ENCODE measurements around the gene TESK2.

Gene TESK2

DNA sequence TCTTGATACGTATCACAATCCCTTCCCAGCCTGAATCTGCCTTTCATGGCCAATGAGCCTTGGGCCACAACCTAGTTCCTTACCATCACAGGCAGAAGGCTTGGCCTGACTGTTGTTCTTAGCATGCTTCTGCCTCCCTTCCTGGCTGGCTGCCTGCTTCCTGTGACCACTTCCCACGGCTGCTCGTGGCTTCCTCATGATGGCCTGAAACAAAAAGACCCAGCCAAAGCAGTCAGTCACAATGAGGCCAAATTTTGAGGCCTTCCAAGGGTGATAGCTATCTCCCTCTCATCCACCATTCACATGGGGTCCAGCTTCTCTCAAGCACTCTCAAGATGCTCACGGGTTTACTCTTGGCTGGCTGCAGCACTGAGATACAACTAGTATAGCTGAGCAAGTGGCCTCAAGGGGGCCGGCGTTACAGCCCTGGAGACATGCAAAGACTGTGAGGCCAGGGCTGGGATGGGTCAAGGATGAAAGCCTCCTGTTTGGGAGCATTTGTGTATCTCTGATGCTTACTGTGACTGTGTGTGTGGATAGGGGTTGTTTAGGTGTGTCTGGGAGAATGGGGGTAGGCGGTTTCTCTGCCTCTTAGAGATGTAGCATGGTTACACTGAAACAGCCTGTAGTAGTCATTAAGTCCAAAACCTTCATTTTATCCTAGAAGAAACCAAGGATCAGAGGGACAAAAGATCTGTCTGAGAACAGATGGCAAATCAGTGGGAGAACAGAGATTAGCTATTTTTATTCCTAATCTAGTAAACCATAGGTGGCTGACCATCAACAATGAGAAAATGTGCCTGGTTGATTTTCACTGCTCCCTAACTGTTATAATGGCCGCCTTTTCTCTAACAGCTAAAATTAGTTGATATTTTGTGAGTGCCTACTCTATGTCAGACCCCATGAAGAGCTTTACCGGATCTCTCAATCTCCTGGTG, 156.4 kb downstream of the TESK2 start:
- DNase-seq = no peak

- DNase-seq = no peak
These were observed 158.6 kb downstream of the TESK2 start for GRCh38 chr1:45332346-45332720.

DNA sequence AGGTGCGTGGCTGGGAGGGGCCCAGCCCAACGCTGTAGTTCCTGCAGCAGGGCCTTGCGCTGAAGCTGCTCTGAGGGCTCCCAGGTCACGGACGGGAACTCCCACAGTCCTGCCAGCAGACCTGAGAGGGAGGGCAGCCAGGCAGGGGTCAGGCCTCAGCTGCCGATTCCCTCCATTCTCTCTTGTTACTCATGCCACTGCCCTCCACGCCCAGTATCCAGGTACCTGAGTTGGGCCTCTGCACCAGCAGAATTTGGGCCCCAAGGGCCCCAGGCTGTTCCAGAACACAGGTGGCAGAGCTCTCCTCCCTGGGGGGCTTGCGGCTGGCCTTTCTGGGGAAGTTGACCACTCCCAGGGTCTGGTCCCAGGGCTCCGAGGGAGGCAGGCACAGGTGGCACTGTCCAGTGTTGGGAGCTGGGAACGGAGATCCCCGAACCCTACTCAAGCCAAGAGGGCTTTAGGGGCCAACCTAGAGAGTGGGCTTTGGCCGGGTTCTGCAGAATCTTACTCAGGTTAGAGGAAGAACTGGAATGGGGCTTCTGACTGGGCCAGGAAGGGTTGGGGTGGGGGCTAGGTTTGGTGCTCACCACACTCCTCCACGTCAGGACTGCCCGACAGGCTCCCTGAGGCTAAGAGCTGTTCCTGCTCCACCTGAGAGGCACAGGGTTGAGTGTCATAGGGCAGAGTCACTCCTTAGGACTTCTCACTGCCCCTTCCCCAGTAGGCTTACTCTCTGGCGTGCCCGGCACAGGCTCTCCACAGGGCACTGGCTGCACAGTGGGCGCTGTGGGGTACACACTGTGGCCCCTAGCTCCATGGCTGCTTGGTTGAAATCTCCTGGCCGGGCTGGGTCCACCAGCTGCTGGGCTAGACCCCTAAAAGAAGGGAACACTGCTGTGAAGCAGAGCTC, 159.3 kb downstream of the TESK2 start:
- DNase-seq = no peak

DNA sequence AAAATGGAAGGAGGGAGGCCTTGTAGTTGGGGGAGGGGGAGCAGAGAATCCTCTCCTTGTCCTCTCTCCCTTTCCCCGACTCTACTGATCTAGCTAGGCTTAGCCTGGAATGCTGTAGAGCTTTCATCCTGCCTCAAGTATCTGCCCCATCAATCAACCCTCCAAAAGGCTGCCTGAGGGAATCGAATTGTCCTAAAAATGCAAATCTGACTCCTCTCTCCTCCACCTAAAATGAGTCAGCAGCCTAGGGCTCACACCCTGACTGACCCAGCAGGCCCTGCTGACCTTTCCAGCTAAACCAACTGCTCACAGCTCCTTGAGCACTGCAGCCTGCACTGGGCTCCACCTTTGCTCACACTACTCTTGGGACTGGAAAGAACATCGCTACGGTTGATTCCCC, 161.5 kb downstream of the TESK2 start:
- no peak for DNase-seq

DNA sequence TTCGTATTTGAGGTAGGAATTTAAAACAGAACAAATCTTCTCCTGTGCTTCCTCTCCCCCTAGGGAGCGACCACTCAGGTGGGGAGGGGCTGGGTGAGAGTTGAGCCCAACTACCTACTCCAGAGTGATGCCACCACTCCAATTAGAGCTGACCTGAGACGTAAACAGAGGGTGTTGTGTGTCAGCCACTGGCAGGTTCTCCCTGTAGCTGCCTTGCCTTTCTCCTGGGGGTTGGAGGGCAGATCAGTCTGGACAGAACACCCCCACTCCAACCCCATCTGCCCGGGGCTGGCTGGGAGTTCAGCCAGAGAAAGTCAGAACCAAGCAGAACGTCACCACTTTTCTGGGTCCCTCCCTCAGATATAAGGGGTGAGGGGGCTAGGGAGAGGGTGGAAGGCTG, 162.3 kb downstream of the TESK2 start:
- DNase-seq = no peak

DNA sequence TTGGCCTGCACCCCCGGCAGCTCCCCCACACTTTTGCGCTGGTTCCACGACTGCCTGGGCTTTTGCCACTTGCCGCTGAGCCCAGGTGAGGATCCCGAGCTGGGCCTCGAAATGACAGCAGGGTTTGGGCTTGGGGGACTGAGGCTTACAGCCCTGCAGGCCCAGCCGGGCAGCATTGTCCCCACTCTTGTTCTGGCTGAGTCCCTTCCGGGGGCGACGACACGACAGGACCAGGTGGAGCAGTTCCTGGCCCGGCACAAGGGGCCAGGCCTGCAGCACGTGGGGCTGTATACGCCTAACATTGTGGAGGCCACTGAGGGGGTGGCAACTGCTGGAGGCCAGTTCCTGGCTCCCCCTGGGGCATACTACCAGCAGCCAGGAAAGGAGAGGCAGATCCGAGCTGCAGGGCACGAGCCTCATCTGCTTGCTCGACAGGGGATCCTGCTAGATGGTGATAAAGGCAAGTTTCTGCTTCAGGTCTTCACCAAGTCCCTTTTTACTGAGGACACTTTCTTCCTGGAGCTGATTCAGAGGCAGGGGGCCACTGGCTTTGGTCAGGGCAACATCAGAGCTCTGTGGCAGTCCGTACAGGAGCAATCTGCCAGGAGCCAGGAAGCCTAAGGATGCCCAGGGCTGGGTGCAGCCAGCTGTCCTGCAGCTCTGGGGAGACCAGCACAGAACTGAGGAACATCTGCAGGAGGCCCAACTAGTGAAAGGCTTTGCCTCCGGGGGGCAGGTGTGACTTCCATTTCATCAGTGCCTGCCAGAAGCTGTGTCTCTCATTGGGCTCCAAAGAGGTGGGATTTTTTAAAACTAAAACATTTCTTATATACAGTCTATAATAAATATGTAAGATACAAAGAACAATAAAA, 163.1 kb downstream of the TESK2 start:
- no peak for DNase-seq

DNA sequence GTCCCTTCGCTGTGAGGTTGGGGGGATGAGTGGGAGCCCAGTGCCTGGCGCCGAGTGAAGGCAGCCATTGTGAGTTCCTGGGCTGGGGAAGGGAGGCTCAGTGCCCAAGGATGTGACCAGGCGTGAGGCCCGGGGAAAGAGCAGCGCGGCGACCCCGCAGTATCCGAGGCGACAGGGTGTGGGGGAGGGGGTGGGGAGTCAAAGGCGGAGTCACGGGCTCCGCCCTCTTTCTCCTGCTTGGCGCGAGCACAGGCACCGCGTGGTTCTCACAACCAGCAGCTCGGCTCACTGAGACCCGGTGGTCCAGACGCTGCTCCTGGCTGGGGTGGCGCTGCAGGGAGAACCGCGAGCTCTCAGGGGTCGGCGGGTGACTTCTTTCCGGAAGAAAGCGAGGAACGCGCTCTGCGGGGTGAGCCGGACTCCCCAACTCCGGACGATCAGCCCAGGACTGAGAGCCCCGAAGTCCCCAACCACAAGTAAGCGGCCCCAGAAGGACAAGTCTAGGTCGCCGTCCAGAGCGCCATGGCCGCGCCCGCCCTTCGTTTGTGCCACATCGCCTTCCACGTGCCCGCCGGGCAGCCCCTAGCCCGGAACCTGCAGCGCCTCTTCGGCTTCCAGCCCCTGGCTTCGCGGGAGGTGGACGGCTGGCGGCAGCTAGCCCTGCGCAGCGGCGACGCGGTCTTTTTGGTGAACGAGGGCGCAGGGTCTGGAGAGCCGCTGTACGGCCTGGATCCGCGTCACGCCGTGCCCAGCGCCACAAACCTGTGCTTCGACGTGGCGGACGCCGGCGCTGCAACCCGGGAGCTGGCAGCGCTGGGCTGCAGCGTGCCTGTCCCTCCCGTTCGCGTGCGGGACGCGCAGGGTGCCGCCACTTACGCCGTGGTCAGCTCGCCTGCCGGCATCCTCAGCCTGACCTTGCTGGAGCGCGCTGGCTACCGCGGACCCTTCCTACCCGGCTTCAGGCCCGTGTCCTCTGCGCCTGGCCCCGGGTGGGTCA, 164.0 kb downstream of the TESK2 start, which contains the start of gene HPDL:
TSS of gene HPDL (plus strand) at position 269 of the 997 bp plus-strand sequence. CDS start at position 523, 254 bp downstream.
- DNase-seq = peak; percentile 9

DNA sequence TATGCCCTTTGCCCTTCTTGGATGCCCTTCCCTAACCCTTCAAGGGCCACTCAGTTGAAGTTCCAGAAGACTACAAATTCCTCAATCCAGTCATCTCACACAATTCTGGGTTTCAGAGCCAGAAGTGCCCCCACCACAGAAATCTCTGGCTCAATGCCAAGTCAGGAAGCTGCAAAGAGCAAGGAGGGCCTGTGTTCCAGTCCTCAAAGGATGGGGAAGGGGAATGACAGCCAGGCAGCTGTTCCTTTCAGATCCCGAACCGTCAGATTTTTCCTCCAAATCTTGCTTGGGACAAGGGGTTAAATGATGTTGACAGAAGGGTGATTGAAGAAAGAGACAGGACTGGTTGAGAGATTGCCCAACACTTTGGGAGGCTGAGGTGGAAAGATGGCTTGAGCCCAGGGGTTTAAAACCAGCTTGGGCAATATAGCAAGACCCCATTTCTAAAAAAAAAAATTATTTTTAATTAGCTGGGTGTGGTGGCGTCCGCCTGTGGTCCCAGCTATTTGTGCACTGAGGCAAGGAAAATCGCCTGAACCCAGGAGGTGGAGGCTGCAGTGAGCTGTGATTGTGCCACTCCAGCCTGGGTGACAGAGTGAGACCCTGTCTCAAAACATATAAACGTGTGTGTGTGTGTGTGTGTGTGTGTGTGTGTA, 165.0 kb downstream of the TESK2 start:
- no peak for DNase-seq

DNA sequence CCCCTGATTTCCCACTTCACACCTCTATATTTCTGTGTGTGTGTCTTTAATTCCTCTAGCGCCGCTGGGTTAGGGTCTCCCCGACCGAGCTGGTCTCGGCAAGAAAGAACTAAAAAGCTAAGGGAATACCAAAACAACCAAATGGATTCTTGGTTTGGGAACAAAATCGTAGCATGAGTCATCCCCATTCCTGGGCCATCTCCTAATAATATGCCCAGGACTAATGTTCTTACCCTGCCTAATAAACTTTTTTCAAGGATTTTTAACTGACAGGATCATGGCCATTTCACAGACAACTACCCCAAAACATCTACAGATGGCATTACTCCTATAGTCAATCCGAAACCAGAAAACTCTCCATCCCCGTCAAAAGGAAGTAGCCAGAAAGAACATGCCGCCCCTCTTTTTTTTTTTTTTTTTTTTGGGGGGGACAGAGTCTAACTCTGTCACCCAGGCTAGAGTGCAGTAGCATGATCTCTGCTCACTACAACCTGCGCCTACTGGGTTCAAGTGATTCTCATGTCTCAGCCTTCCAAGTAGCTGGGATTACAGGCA, 168.4 kb downstream of the TESK2 start:
- DNase-seq = no peak

DNA sequence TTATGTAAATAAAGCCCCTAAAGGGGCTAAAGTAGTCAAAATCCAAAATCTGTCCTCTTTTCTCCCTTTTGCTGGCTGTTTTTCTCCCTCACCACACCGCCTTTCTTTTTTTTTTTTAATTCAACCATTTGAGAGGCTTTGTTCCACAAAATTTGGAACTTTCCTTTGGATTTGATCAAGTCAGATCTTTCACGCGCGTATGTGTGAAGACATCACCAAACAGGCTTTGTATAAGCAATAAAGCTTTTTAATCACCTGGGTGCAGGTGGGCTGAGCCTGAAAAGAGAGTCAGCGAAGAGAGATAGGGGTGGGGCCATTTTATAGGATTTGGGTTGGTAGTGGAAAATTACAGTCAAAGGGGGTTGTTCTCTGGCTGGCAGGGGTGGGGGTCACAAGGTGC, 169.5 kb downstream of the TESK2 start:
- DNase-seq = no peak

DNA sequence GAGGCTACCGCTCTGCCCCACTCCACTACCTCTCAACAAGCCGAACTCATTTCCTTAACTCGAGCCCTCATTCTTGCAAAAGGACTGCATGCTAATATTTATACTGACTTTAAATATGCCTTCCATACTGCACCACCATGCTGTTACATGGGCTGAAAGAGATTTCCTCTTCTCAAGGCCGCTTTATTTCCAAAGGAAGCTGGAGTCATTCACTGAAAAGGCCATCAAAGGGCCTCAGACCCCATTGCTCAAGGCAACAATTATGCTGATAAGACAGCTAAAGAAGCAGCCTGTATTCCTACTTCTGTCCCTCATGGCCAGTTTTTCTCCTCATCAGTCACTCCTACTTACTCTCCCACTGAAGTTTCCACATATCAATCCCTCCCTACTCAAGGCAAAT, 171.2 kb downstream of the TESK2 start:
- DNase-seq = no peak

GRCh38 chr1:45317166-45317565, 173.8 kb downstream of the TESK2 start:
- no peak for DNase-seq

GRCh38 chr1:45314266-45314665, 176.7 kb downstream of the TESK2 start:
- DNase-seq = no peak

DNA sequence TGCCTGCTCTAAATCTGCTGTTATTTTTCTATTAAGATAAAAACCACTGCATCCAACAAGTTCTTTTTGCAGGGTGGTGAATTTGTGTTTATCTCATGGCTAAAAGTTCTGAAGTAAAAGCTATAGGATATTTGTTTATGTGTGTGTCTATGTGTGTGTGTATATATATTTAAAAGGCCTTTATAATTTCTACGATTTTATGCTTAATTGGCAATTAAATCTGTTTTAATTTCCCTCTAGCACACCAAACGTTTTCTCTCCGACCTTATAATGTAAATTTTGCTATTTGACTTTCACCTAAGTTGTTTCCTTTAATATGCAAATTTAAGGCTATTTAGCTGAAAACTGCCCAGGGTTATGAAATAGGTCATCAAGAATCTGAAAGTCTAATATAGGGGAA, 184.1 kb downstream of the TESK2 start:
- DNase-seq = no peak

- no peak for DNase-seq
These were observed 184.6 kb downstream of the TESK2 start for GRCh38 chr1:45306319-45306718.

DNA sequence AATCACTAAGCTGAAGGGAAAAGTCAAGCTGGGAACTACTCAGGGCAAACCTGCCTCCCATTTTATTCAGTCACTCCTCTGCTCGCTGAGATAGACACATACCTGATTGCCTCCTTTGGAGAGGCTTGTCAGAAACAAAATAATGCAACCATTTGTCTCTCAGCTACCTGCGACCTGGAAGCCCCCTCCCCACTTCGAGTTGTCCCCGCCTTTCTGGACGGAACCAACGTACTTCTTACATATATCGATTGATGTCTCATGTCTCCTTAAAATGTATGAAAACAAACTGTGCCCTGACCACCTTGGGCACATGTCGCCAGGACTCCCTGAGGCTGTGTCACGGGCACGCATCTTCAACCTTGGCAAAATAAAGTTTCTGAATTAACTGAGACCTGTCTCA, 185.7 kb downstream of the TESK2 start:
- no peak for DNase-seq

- DNase-seq = no peak
These were observed 186.5 kb downstream of the TESK2 start for GRCh38 chr1:45304311-45305081.

- peak; percentile 88 for DNase-seq
These were observed 187.2 kb downstream of the TESK2 start for GRCh38 chr1:45303520-45304310.
